Bronchial epithelial cell (primary cell): Measurements from ENCODE around the gene CYP4V2. TPM values are rescaled to one million over a fixed set of nuclear protein-coding genes. Genes with fewer than 3 reads are reported as not detected.
A peak's percentile ranks its signal among the peaks of the same experiment; 100 is the strongest.

ENCODE experiments used
- DNase-seq: peaks from one replicate; pipeline ENCODE4 v3.0.0-alpha.2; 2010; ENCODE audit warnings: low read depth
- FAIRE-seq: peaks from 2 replicates; lab custom pipeline; 2011; peaks lifted over from hg19 to GRCh38; lab: Jason Lieb, UNC
- H3K27me3 ChIP-seq: 2 replicates; pipeline ENCODE4 v1.5.1; 2011; ENCODE audit warnings: low read length; ENCODE audit not compliant: control insufficient read depth, insufficient read depth
- H3K36me3 ChIP-seq: 2 replicates; pipeline ENCODE4 v1.5.1; 2011; ENCODE audit warnings: low read length; ENCODE audit not compliant: control insufficient read depth, insufficient read depth
- H3K4me3 ChIP-seq: 2 replicates; pipeline ENCODE4 v1.5.1; 2011; ENCODE audit warnings: mild to moderate bottlenecking, low read depth, low read length, control low read depth
- CTCF ChIP-seq: IDR thresholded peaks from 2 replicates; pipeline ENCODE4 v1.5.1; 2011; ENCODE audit warnings: mild to moderate bottlenecking, moderate library complexity, low read length, control low read depth, inconsistent platforms; ENCODE audit not compliant: insufficient read depth, severe bottlenecking
- total RNA-seq: library from RNA; depleted of rRNA; stranded (reverse); fragments of >200 nt; gene quantifications from 2 replicates; pipeline ENCODE4 v1.2.1, GENCODE V29; 2014

The CYP4V2 gene
- total RNA-seq, 1 donor from 2014 or later, result 7.4 TPM

GRCh38 chr4:186149872-186150271, 41.5 kb upstream of the CYP4V2 start:
- peak; percentile 48 for TF ChIP-seq CTCF
- no peak overlapping the region for H3K4me3 ChIP-seq
- no peaks in the 10 kb centered on the region for H3K27me3 ChIP-seq
- H3K36me3 ChIP-seq, result no peaks in the 10 kb centered on the region
- DNase-seq, result no peak
- FAIRE-seq, result no peak

GRCh38 chr4:186150926-186151325, 40.4 kb upstream of the CYP4V2 start:
- TF ChIP-seq CTCF, result no peak
- no peaks in the 10 kb centered on the region for H3K27me3 ChIP-seq
- no peaks in the 10 kb centered on the region for H3K36me3 ChIP-seq
- FAIRE-seq (no peak), DNase-seq (no peak)
- no peak overlapping the region for H3K4me3 ChIP-seq

GRCh38 chr4:186151499-186151898, 39.9 kb upstream of the CYP4V2 start:
- no peak for FAIRE-seq
- H3K27me3 ChIP-seq, result no peaks in the 10 kb centered on the region

GRCh38 chr4:186158021-186158813, 33.1 kb upstream of the CYP4V2 start:
- H3K27me3 ChIP-seq, result no peaks in the 10 kb centered on the region
- FAIRE-seq, result peak; percentile 36

More at GRCh38 chr4:186151499-186151898, 39.9 kb upstream of the CYP4V2 start:
- no peak for DNase-seq
- H3K36me3 ChIP-seq, result no peaks in the 10 kb centered on the region
- TF ChIP-seq CTCF, result no peak
- H3K4me3 ChIP-seq, result no peak overlapping the region

GRCh38 chr4:186158966-186159365, 32.4 kb upstream of the CYP4V2 start:
- Histone ChIP-seq H3K36me3 (no peaks in the 10 kb centered on the region), H3K4me3 (no peak overlapping the region), H3K27me3 (no peaks in the 10 kb centered on the region)
- no peak for DNase-seq
- no peak for FAIRE-seq
- no peak for TF ChIP-seq CTCF

More at GRCh38 chr4:186158021-186158813, 33.1 kb upstream of the CYP4V2 start:
- no peak for DNase-seq
- H3K4me3 ChIP-seq, result no peak overlapping the region
- no peaks in the 10 kb centered on the region for H3K36me3 ChIP-seq
- no peak for TF ChIP-seq CTCF

GRCh38 chr4:186159613-186160012, 31.8 kb upstream of the CYP4V2 start:
- Histone ChIP-seq H3K36me3 (no peaks in the 10 kb centered on the region), H3K27me3 (no peaks in the 10 kb centered on the region), H3K4me3 (no peak overlapping the region)
- FAIRE-seq (no peak), DNase-seq (no peak)
- TF ChIP-seq CTCF, result no peak
